ENCODE results near the gene PLEKHA4. TPM values are rescaled to one million over a fixed set of nuclear protein-coding genes. Genes with fewer than 3 reads are reported as not detected.

Gene PLEKHA4
- total RNA-seq, 4 donors from 2014 or later, result 2.6 to 34.4 (median 10.3) TPM

DNA sequence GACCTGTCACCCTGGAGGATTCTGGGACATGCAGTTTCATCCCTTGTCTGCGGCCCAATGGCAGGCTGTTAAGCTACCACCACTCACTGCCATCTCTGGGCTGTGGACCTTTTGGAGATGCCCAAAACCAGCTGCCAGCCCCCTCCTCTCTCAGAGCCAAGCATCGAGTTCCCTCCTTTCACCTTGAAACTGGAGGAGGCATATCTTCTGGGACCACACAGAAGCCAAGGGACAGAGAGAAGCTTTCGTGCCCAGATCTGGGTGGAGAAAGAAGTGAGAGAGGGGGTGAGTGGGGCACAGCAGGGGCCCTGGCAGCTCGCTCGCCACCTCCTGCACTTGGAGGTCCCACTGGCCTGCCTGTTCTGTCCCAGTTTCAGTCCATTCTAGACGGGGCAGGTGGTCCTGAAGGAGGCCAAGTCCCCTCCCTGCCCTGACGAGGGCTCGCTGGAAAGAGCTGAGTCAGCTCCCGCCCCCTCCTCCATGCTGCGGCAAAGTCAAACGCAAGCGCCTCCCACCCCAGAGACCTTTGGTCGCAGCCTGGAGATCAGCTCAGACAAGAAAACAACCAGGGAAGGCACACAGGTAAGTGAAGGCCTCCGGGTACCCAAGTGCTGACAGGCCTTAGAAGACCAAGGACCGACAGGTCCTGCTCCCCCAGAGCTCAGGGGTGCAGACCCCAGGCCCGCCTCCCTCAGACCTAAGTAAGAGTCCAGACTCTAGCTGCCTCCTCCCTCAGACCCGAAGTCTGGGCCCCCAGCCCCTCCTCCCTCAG is 61.4 kb downstream of the PLEKHA4 start:
- intact Hi-C loops (cut with DNase I; ENCODE audit: low total_unique reads), result no loop called here
- in situ Hi-C loops (cut with MboI; ENCODE audit: low pct_ligation_motif_present in 1 of 4, low pct_unique_long_range_greater_than_20kb in 1 of 4, low sequenced_read_pairs in 3 of 4), result no loop called here
- Histone ChIP-seq H3K4me1 (peaks cover 4 to 40% (median 32%) of the 10 kb centered on the region in 4 donors), H3K9me3 (no peaks in the 10 kb centered on the region), H3K36me3 (no peaks in the 10 kb centered on the region), H3K27ac (peak overlapping the region; percentile 66 to 76 (median 75)), H3K27me3 (no peaks in the 10 kb centered on the region), H3K4me3 (peak overlapping the region in 2 of 4 donors; percentile 11 to 22)
- WGBS, 2 donors (ENCODE audit: low coverage in 1 of 2), result 49% methylated on average over 16 of the region's 17 CpGs; no CpG with 5 or more reads in 1 of the 2 donors
- TF ChIP-seq POLR2A (IDR thresholded peaks at IDR 0.05), result peak; percentile 64
- TF ChIP-seq CTCF (IDR thresholded peaks at IDR 0.05), result no peak
- peak; percentile 54 to 78 (median 72) for TF ChIP-seq POLR2AphosphoS5 (IDR thresholded peaks at IDR 0.05)
- TF ChIP-seq EP300 (IDR thresholded peaks at IDR 0.05; ENCODE audit: low read depth), result no peak
- DNase-seq, result peak; percentile 68

GRCh38 chr19:48806518-48806817 is 61.9 kb downstream of the PLEKHA4 start:
- WGBS, 2 donors (ENCODE audit: low coverage in 1 of 2), result 79% methylated on average over 5 of the region's 5 CpGs; no CpG with 5 or more reads in 1 of the 2 donors
- H3K27me3 ChIP-seq, result no peaks in the 10 kb centered on the region
- no peak for TF ChIP-seq CTCF (IDR thresholded peaks at IDR 0.05)
- TF ChIP-seq EP300 (IDR thresholded peaks at IDR 0.05; ENCODE audit: low read depth), result no peak
- TF ChIP-seq POLR2AphosphoS5 (IDR thresholded peaks at IDR 0.05), result no peak
- TF ChIP-seq POLR2A (IDR thresholded peaks at IDR 0.05), result no peak
- peak overlapping the region in 2 of 4 donors; percentile 76 for H3K27ac ChIP-seq
- intact Hi-C loops (cut with DNase I; ENCODE audit: low total_unique reads), result no loop called here
- in situ Hi-C loops (cut with MboI; ENCODE audit: low pct_ligation_motif_present in 1 of 4, low pct_unique_long_range_greater_than_20kb in 1 of 4, low sequenced_read_pairs in 3 of 4), result no loop called here
- H3K4me3 ChIP-seq, result no peak overlapping the region
- H3K36me3 ChIP-seq, result no peaks in the 10 kb centered on the region
- H3K9me3 ChIP-seq, result no peaks in the 10 kb centered on the region
- H3K4me1 ChIP-seq, result peaks cover 0 to 40% (median 29%) of the 10 kb centered on the region in 4 donors
- DNase-seq, result no peak

DNA sequence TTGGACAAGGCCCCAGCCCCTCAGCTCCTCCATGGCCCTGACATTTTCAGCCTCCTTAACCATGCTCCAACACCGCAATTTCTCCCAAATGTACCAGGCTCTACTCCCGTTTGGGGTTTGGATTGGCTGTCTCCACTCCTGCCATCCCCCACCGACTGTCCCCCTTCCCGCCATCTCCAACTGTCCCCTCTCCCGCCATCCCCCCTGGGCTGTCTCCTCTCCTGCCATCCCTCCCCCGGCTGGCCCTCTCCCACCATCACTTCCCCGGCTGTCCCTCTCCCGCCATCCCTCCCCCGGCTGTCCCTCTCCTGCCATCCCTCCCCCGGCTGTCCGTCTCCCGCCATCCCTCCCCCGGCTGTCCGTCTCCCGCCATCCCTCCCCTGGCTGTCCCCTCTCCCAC is 63.0 kb downstream of the PLEKHA4 start:
- 95% methylated on average over 9 of the region's 15 CpGs; no CpG with 5 or more reads in 1 of the 2 donors for WGBS, 2 donors (ENCODE audit: low coverage in 1 of 2)
- intact Hi-C loops (cut with DNase I; ENCODE audit: low total_unique reads) (no loop called here), in situ Hi-C loops (cut with MboI; ENCODE audit: low pct_ligation_motif_present in 1 of 4, low pct_unique_long_range_greater_than_20kb in 1 of 4, low sequenced_read_pairs in 3 of 4) (no loop called here)
- Histone ChIP-seq H3K27me3 (no peaks in the 10 kb centered on the region), H3K36me3 (no peaks in the 10 kb centered on the region), H3K9me3 (no peaks in the 10 kb centered on the region), H3K4me1 (peaks cover 0 to 39% (median 28%) of the 10 kb centered on the region in 4 donors), H3K27ac (no peak overlapping the region), H3K4me3 (no peak overlapping the region)
- no peak for TF ChIP-seq POLR2AphosphoS5 (IDR thresholded peaks at IDR 0.05)
- TF ChIP-seq POLR2A (IDR thresholded peaks at IDR 0.05), result no peak
- TF ChIP-seq CTCF (IDR thresholded peaks at IDR 0.05), result no peak
- no peak for TF ChIP-seq EP300 (IDR thresholded peaks at IDR 0.05; ENCODE audit: low read depth)
- DNase-seq, result no peak

- no peak for TF ChIP-seq POLR2AphosphoS5 (IDR thresholded peaks at IDR 0.05)
- TF ChIP-seq EP300 (IDR thresholded peaks at IDR 0.05; ENCODE audit: low read depth), result no peak
- TF ChIP-seq CTCF (IDR thresholded peaks at IDR 0.05), result no peak
- TF ChIP-seq POLR2A (IDR thresholded peaks at IDR 0.05), result no peak
- peaks cover 0 to 29% (median 19%) of the 10 kb centered on the region in 4 donors for H3K4me1 ChIP-seq
- no peak for DNase-seq
- no peaks in the 10 kb centered on the region for H3K36me3 ChIP-seq
- in situ Hi-C loops (cut with MboI; ENCODE audit: low pct_ligation_motif_present in 1 of 4, low pct_unique_long_range_greater_than_20kb in 1 of 4, low sequenced_read_pairs in 3 of 4) (no loop called here), intact Hi-C loops (cut with DNase I; ENCODE audit: low total_unique reads) (no loop called here)
- no peak overlapping the region for H3K27ac ChIP-seq
- H3K9me3 ChIP-seq, result no peaks in the 10 kb centered on the region
- no peaks in the 10 kb centered on the region for H3K27me3 ChIP-seq
- H3K4me3 ChIP-seq, result no peak overlapping the region
- WGBS, 2 donors (ENCODE audit: low coverage in 1 of 2), result 83 to 86% methylated on average over 7 to 8 of the region's 8 CpGs
Measured at GRCh38 chr19:48804496-48804895, 63.9 kb downstream of the PLEKHA4 start.

Data from transverse colon (tissue), 4 donors.